ENCODE data around the gene ZNF644.
"Not testable (repeated sequence)": the region's sequence is repeated elsewhere in the genome, so short reads cannot be mapped to it uniquely, and the experiment has no call there.

ZNF644 gene

DNA sequence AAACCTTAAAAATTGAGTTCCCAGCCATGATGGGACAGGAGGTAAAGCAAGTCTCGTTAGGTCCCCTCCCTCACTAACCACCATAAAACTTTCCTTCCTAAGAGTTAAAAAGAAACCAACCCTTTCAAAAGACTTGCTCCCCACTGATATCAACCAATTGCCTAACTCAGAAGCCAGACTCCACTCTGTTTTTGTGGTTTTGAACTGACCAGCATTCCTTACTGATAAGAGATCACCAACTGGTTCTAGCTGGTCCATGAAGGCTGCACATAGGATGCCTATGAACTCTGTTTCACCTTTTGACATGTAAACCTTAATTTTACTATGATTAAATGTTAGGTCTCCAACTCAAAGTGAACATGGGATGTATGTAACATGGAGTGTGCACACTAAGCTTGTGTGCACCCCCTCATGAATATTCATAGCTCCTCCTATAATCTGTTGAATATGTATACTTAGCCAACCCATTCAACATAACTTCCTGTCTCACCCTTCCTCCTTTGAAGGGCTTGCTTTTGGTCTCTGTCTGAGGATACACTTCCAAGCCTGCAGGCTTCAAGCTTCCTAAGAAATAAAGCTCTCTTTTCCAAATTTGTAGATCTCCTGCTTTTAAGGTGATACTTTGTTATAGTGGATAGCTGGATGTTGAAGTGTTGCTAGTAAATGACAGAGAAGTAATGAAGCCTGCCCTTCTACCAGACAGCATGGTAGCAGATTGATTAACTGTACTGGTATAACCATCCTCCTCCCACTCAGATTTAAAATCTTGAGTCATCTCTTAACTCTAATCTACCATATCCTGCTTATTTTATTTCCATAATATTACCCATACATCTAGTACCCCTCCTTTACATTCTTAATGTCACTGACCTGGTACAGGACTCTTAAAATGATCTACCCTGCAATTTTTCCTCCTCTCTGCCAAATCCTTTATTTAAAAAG lies 95.6 kb downstream of the ZNF644 start:
- DNase-seq, result no peak

DNA sequence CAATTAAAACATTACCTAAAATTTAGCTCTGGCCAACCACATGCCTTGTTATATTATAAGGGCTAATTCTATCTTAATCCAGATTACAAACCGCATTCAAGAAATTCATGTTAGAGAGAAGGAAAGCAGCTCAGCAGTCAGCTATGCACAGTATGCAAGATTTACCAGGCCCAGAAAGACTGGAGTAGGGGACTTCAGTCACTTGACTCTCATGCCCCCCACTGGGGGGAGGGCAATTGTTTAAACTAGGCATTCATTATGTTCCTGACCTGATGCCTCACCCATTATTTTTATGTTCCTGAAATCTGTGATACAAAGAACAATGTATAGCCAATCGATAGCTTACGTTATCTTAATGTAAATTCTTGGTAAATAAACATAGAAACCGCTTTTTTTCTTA lies 96.9 kb downstream of the ZNF644 start:
- no peak for DNase-seq

GRCh38 chr1:90922996-90923395 lies 98.8 kb downstream of the ZNF644 start:
- no peak for DNase-seq

DNA sequence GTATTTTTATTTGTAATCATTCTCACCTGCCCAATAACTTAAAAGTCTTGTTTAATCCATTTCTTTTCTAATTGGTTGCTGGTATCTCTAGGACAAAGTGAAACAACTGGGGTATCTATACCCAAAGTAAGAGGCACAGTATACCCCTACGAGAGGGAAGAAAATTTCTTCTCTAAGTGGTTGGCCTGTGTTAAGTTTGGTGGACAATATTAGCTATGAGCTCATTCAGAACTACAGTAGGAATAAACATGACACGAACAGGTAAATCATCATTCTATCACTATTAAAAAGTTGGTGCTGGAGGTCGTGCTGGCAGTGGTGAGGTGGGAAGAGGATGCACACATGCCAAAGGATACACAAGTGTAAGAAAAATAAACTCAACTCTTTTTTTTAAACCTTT lies 99.6 kb downstream of the ZNF644 start:
- DNase-seq, result no peak

DNA sequence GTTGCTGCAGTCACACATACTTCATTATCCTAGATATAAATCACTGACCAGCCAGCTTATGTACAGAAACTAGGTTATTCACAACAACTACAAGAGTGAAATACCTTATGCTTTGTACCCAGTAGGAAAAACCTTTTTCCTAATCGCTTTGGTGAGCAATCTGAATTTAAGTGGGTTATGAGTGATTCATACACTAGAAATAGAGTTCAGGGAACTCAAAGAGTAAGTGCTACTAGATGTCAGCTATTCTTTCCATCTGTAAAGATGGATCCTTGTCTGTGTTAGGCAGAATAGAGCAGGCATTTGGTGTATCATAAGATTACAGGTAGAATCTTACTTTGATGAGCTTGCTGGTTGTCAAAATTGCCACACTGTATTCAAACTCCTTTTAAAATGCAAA lies 101.9 kb downstream of the ZNF644 start:
- no peak for DNase-seq

DNA sequence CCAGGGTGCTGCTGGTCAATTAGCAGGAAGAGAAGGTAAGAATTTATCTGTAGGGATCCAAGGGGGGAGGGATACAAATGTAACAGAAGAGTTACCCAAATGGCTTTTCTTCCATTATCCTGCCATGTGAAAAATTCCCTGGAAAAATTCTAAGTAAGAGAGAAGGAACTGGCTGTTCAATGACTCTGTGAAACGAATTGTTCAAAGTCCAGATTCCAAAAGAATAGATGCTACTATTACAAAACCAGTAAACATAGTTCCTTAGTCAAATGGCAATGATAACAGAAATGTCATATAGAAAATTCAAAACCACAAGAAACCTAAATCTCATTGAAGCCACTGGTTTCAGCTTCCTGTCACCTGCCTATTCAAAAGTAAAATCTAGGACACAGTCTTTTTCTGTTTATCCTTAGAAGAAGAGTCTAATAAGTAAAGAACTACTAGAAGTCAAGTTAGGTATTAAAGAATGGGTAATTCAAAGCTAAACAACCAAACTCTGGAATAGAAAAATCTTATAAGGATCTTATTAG lies 102.6 kb downstream of the ZNF644 start:
- DNase-seq, result no peak

DNA sequence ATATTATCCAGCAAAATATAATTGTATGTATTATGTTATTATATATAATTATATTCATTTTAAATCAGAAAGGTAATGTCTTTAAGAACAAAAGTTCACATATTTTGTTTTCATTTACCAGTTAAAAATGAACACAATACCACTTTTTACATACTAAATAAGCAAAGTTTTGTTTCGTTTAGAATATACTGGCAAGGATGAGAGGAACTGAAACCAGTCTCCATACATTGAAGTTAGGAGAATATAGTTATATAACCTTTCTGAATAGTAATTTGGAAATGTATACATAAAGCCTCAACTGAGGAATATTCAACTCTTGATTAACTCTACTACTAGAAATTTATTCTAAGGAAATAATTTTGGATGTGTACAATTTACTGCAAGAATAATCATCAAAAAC lies 110.5 kb downstream of the ZNF644 start:
- no peak for DNase-seq

DNA sequence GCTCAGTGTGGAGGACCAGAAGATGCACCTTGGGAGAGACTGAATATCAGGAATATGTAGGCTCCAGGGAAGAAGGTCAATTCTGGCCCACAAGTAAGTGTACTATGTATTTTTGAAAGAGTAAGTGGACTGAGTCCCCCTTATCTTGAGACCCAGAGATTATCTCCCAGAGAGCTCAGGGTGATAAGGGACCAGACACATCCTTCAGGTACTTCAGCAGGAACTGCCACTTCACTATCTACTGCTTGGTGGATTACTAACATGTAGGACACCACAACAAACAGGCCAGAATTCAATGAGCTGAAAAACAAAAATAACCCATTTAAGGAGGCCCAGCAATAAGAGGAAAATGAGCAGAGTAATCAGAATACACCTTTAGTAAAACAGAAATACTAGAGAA lies 119.2 kb downstream of the ZNF644 start:
- no peak for DNase-seq

DNA sequence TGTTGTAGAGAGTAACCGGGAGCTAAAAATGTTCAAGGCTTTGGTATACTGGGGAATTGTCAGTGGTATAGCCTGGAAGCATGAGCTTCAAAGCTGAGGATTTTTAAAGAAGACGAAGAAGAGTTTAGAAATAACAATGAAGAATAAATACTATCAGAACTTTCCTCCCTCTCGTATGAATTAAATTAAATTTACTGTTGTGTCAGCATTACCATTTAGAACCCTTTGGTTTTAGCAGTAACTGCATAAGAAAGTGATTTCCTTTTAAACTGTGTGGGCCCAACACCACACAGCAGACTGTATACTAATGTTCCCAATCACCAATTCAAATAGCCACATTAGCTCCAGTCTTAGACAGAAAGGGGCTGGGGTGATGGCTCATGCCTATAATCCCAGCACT lies 122.6 kb downstream of the ZNF644 start:
- DNase-seq, result no peak

- DNase-seq, result not testable (repeated sequence)
Measured at GRCh38 chr1:90893679-90894078, 128.2 kb downstream of the ZNF644 start.

DNA sequence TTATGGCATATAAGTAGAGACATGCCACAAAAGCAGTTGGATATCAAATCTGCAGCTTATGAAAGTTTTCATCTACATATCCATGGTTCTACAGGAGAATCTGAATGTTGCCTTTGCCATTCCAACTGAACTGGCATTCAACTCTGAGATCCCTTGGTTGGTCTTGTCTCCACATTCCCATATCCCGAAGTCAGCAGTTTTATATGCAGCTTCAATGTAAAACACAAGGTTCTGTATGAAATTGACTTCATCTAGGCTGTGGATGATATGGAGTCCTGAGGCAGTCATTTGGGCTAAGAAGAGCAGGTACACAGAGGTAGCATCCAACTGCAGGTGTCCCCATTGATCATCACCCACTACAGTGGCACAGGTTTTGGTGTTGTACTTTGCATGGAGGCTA lies 129.0 kb downstream of the ZNF644 start:
- DNase-seq, result not testable (repeated sequence)

DNA sequence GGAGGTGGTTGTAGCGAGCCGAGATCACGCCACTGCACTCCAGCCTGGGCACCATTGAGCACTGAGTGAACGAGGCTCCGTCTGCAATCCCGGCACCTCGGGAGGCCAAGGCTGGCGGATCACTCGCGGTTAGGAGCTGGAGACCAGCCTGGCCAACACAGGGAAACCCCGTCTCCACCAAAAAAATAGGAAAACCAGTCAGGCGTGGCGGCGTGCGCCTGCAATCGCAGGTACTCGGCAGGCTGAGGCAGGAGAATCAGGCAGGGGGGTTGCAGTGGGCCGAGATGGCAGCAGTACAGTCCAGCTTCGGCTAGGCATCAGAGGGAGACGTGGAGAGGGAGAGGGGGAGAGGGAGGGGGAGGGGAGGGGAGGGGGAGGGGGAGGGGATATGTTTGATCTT lies 129.6 kb downstream of the ZNF644 start:
- DNase-seq, result not testable (repeated sequence)

GRCh38 chr1:90891756-90892155 lies 130.1 kb downstream of the ZNF644 start:
- DNase-seq, result not testable (repeated sequence)

DNA sequence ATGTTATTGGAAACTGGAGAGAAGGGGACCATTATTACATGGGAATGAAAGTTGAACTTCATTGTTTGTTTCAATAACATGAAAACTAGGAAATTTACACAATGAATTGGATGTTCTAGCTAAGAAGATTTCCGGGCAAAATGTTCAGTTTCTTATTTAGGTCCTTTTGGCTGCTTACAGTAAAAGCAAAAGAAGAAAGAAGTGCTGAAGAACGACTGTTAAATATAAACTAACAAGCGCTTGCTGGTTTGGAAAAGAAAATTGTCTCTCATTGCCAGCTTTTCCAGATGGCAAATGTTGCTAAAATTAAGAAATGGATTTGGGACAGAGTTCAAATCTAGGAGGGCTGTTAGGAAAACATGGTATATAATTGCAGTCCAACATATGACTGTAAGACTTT lies 139.6 kb downstream of the ZNF644 start:
- no peak for DNase-seq

GRCh38 chr1:90881034-90881433 lies 140.8 kb downstream of the ZNF644 start:
- DNase-seq, result no peak

- no peak for DNase-seq
Measured at GRCh38 chr1:90879281-90879680, 142.6 kb downstream of the ZNF644 start.

DNA sequence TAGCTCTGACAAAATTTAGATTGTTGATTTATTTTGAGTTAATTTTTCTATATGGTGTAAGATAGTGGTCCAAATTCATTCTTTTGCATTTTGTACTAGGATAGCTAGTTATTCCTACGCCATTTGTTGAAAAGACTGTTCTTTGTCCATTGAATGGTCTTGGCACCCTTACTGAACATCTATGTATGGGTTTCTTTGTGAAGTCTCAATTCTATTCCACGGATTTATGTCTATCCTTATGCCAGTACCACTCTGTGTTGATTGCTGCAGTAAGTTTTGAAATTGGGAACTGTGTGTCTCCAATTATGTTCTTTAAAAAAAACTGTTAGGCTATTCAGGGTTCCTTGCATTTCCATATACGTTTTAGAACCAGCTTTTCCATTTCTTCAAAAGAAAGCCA lies 145.7 kb downstream of the ZNF644 start:
- no peak for DNase-seq
